Mammary epithelial cell (primary cell): Measurements from ENCODE around the gene SOS2.

ENCODE experiments used
- CTCF ChIP-seq, 2 donors: IDR thresholded peaks in 1 of 2; conservative IDR thresholded peaks in 1 of 2; 2 replicates each; pipeline ENCODE4 v1.5.1; 2011 to 2012; ENCODE audit warnings: inconsistent platforms in 2 of 2, low read length in 2 of 2, mild to moderate bottlenecking in 2 of 2, control low read depth in 1 of 2, low read depth in 1 of 2; ENCODE audit not compliant: insufficient read depth in 1 of 2; ENCODE audit errors: extremely low read depth in 1 of 2
- EZH2 ChIP-seq: IDR thresholded peaks from 2 replicates; pipeline ENCODE4 v1.6.1; 2012; ENCODE audit warnings: low read length, inconsistent platforms, borderline replicate concordance

- TF ChIP-seq CTCF (conservative IDR thresholded peaks at IDR 0.05 in 1 of 2, IDR thresholded peaks at IDR 0.05 in 1 of 2; ENCODE audit: extremely low read depth in 1 of 2, insufficient read depth in 1 of 2, low read depth in 1 of 2, low read length in 2 of 2) (no peak), EZH2 (no peak)
Measured at GRCh38 chr14:50088731-50089130, 142.6 kb downstream of the SOS2 start.
